LNCaP clone FGC (cell line): ENCODE results near the gene XRCC1.

Experiments used
- DNase-seq: peaks from one replicate; pipeline ENCODE4 v3.0.0-alpha.2; 2011; ENCODE audit warnings: low read depth
- H3K4me3 ChIP-seq: 2 replicates; pipeline ENCODE4 v1.5.1; 2011; ENCODE audit warnings: mild to moderate bottlenecking, low read depth, low read length, control low read depth
- CTCF ChIP-seq: IDR thresholded peaks from 2 replicates; pipeline ENCODE4 v1.5.1; 2012; ENCODE audit warnings: mild to moderate bottlenecking; ENCODE audit not compliant: control insufficient read depth, insufficient read depth; ENCODE audit errors: extremely low read depth

Gene XRCC1

GRCh38 chr19:43495082-43495481 lies 80.2 kb downstream of the XRCC1 start:
- TF ChIP-seq CTCF: no peak
- no peak overlapping the region for H3K4me3 ChIP-seq
- no peak for DNase-seq
